Stimulated activated CD8-positive, alpha-beta memory T cell treated with anti-CD3 and anti-CD28 coated beads, Interleukin-12 subunit alpha, Interleukin-12 subunit beta, amount 100 ng/mL, for 1 hour (primary cell): Measurements from ENCODE around the gene MAP3K13.
"Not testable (repeated sequence)": the region's sequence is repeated elsewhere in the genome, so short reads cannot be mapped to it uniquely, and the experiment has no call there.

ENCODE experiments used
- DNase-seq: peaks from one replicate; pipeline ENCODE4 v3.0.0-alpha.2; 2020; ENCODE audit warnings: low read depth

MAP3K13 gene

GRCh38 chr3:185451432-185451831 lies 88.5 kb downstream of the MAP3K13 start:
- DNase-seq: not testable (repeated sequence)

GRCh38 chr3:185457376-185457775 lies 94.4 kb downstream of the MAP3K13 start:
- no peak for DNase-seq

GRCh38 chr3:185460309-185460708 lies 97.4 kb downstream of the MAP3K13 start:
- DNase-seq: no peak

GRCh38 chr3:185460719-185461350 lies 97.9 kb downstream of the MAP3K13 start:
- DNase-seq: no peak

- no peak for DNase-seq
These were observed 102.5 kb downstream of the MAP3K13 start for GRCh38 chr3:185465471-185465870.

GRCh38 chr3:185466123-185466522 lies 103.2 kb downstream of the MAP3K13 start:
- not testable (repeated sequence) for DNase-seq

GRCh38 chr3:185469542-185469941 lies 106.6 kb downstream of the MAP3K13 start:
- DNase-seq: no peak

GRCh38 chr3:185470323-185470722 lies 107.4 kb downstream of the MAP3K13 start:
- no peak for DNase-seq

GRCh38 chr3:185473290-185473815 lies 110.4 kb downstream of the MAP3K13 start:
- DNase-seq: no peak

GRCh38 chr3:185474922-185475321 lies 112.0 kb downstream of the MAP3K13 start:
- not testable (repeated sequence) for DNase-seq

- DNase-seq: no peak
These were observed 114.4 kb downstream of the MAP3K13 start for GRCh38 chr3:185477316-185477715.

- no peak for DNase-seq
These were observed 116.5 kb downstream of the MAP3K13 start for GRCh38 chr3:185479373-185479945.

- DNase-seq: no peak
These were observed 121.4 kb downstream of the MAP3K13 start for GRCh38 chr3:185484296-185484695.

GRCh38 chr3:185486394-185486793 lies 123.5 kb downstream of the MAP3K13 start:
- no peak for DNase-seq

- no peak for DNase-seq
These were observed 125.5 kb downstream of the MAP3K13 start for GRCh38 chr3:185488465-185488864.

- no peak for DNase-seq
These were observed 126.5 kb downstream of the MAP3K13 start for GRCh38 chr3:185489462-185489861.

GRCh38 chr3:185490241-185490640 lies 127.3 kb downstream of the MAP3K13 start:
- no peak for DNase-seq

GRCh38 chr3:185498503-185499396 lies 135.8 kb downstream of the MAP3K13 start, which contains the start of gene TMEM41A:
TSS of gene TMEM41A (minus strand) at chr3:185499035. CDS start at chr3:185498961, 74 bp downstream.
- DNase-seq: peak; percentile 81

GRCh38 chr3:185502987-185503386 lies 140.1 kb downstream of the MAP3K13 start:
- no peak for DNase-seq

GRCh38 chr3:185503521-185503920 lies 140.6 kb downstream of the MAP3K13 start:
- DNase-seq: no peak

GRCh38 chr3:185504636-185505035 lies 141.7 kb downstream of the MAP3K13 start:
- no peak for DNase-seq

GRCh38 chr3:185507883-185508282 lies 144.9 kb downstream of the MAP3K13 start:
- no peak for DNase-seq
